Medulla oblongata (tissue), 1 donor: ENCODE measurements around the gene LGALS7B.
"Not testable (repeated sequence)": the region's sequence is repeated elsewhere in the genome, so short reads cannot be mapped to it uniquely, and the experiment has no call there.

Experiments used
- DNase-seq: peaks from one replicate; pipeline ENCODE4 v3.0.0-alpha.2; 2015; ENCODE audit errors: extremely low spot score

LGALS7B gene

GRCh38 chr19:38788478-38789243 is at the start of gene LGALS7B:
Gene LGALS7B (plus strand): TSS chr19:38789200. CDS start chr19:38789227, 27 bp downstream.
- DNase-seq, result no peak

- no peak for DNase-seq
Observed at GRCh38 chr19:38739440-38740256, 49.4 kb upstream of the LGALS7B start.

- no peak for DNase-seq
Observed at GRCh38 chr19:38740257-38740592, 48.8 kb upstream of the LGALS7B start.

- no peak for DNase-seq
Observed at GRCh38 chr19:38740932-38741331, 48.1 kb upstream of the LGALS7B start.

DNA sequence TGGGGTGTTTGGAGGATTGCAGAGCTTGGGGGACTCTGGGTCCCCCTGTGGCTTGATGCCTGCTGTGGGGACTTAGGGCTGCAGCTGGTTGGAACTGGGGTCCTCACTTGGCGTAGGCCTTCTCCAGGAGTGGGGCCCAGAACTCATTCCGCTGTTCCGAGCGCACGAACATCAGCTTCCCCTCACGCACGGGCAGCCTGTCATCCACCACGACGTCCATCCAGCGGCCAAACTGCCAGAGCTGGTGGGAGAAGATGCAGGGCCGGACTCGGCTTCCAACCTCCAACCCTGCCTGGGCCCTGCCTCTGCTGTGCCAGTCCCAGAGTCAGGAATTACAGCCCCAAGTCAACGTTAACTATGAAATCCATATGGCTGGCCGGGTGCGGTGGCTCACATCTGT is 47.3 kb upstream of the LGALS7B start:
- no peak for DNase-seq

- DNase-seq, result no peak
Observed at GRCh38 chr19:38742296-38742695, 46.7 kb upstream of the LGALS7B start.

DNA sequence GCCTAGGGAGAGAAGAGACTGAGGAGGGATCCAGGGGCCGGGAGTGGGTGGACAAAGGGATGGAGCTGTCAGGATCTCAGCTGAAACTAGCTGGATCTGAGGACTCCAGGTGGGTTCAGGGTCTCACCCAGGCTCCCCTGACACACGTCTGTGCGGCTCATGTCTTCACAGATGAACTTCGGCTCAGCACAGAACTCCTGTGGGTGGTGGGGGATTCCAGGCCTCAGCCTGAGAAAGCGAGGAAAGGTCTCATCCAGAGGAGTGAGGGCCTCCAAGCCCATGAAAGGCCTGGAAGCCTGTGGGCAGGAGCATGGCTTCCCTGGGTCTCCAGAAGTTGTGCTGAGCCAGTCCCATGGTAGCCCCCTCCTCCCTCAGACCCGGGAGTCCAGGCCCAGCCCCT is 46.1 kb upstream of the LGALS7B start:
- no peak for DNase-seq

- DNase-seq, result no peak
Observed at GRCh38 chr19:38743394-38744297, 45.4 kb upstream of the LGALS7B start.

DNA sequence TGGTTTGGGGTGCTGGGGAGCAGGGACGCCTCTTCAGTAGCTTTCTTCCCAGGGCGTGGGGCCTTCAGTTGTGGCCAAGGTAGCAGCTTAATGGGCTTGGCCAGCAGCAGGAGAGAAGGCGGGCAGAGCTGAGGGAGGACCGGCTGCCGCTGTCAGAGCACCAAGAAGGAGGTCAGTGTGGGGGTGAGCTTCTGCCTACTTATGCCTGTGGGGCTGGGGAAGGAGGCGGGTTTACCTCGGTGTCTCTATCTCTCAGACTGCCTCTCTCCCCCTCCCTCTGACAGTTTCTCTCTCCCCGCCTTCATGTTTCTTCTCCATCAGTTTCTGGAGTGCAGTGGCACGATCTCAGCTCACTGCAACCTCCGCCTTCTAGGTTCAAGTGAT is 44.7 kb upstream of the LGALS7B start, which contains the start of gene CAPN12:
TSS of gene CAPN12 (minus strand) at position 177 of the 384 bp plus-strand sequence. CDS start 309 bp downstream, outside the sequence.
- DNase-seq, result no peak

DNA sequence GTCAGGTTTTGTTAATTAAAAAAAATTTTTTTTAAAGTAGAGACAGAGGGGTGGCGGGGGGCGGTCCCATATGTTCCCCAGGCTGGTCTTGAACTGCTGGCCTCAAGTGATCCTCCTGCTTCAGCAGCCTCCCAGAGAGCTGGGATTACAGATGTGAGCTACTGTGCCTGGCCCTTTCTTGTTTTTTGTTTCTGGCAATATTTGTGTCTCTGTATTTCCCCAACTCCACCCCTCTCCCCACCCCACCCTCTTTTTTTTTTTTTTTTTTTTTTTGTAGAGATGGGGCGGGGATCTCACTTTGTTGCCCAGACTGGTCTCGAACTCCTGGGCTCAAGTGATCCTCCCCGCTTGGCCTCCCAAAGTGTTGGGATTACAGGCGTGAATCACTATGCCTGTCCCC is 44.1 kb upstream of the LGALS7B start:
- no peak for DNase-seq

DNA sequence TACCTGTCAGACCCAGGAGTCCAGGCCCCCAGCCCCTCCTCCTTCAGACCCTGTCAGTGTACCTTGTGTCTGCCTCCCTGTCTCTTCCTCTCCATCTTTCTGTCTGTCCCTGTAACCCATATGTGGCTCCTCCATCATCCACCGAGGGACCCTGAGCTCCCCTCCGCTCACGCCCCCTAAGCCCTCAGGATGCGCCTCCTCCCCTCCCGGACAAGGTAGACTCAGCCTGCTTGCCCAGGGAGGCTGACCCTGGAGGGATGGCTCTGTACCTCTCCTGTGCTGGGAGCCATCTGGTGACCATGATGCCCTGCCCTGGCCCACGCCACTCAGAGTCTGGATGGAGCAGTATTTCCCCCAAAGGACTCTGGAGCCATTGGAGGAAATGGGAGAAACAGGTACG is 43.7 kb upstream of the LGALS7B start:
- no peak for DNase-seq

DNA sequence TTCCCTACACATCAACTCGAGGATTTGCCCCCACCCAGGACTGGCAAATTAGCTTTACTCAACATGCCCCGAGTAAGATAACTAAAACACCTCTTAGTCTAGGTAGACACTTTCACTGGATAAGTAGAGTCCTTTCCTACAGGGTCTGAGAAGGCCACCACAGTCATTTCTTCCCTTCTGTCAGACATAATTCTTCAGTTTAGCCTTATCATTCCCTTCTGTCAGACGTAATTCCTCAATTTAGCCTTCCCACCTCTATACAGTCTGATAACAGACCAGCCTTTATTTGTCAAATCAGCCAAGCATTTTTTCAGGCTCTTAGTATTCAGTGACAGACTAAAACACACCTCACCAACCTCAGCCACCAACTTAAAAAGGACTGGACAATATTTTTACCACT is 35.2 kb upstream of the LGALS7B start:
- not testable (repeated sequence) for DNase-seq

- DNase-seq, result not testable (repeated sequence)
Observed at GRCh38 chr19:38754196-38754595, 34.8 kb upstream of the LGALS7B start.

GRCh38 chr19:38759590-38760003 is 29.4 kb upstream of the LGALS7B start:
- DNase-seq, result peak; percentile 34

DNA sequence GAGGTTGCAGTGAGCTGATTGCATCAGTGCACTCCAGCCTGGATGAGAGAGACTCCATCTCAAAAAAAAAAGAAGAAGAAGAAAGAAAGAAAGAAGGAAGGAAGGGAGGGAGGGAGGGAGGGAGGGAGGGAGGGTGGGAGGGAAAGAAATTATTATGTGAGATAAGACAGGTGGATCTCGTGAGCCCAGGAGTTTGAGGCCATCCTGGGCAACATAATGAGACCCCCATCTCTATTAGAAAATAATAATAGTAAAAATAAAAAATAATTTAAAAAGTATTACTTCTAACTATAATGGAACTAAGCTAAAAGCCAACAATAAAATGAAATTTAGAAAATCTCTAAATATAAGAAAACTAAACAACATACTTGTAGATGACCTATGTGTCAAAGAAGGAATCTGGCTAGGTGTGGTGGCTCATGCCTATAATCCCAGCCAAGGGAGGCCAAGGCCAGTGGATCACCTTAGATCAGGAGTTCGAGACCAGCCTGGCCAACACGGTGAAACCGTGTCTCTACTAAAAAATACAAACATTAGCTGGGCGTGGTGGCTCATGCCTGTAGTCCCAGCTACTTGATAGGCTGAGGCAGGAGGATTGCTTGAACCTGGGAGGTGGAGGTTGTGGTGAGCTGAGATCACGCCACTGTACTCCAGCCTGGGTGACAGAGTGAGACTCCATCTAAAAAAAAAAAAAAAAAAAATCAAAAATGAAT is 28.0 kb upstream of the LGALS7B start:
- not testable (repeated sequence) for DNase-seq

- DNase-seq, result not testable (repeated sequence)
Observed at GRCh38 chr19:38761884-38762389, 27.1 kb upstream of the LGALS7B start.

GRCh38 chr19:38763795-38764220 is 25.2 kb upstream of the LGALS7B start:
- DNase-seq, result no peak

DNA sequence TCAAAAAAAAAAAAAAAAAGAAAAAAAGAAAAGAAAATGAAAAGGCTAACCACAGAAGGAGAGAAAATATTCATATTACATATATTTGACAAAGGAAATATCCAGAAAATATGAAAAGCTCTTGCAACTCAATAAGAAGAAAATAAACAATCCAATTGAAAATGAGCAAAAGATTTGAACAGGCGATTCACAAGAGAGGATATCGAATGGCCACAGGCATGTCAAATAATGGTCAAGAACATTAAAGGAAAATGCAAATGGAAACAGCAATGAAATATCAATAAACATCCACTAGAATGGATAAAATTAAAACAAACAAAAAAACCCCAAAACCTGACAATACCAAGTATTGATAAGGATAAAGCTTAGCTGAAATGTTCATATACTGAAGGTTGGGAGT is 23.8 kb upstream of the LGALS7B start:
- no peak for DNase-seq

GRCh38 chr19:38766276-38767047 is 22.5 kb upstream of the LGALS7B start:
- no peak for DNase-seq

GRCh38 chr19:38769635-38770211 is 19.3 kb upstream of the LGALS7B start:
- peak; percentile 76 for DNase-seq
